B cell (primary cell): Measurements from ENCODE around the gene RBM19.

Experiments used
- EZH2 ChIP-seq: IDR thresholded peaks from 2 replicates; pipeline ENCODE4 v1.6.1; 2012; ENCODE audit warnings: borderline replicate concordance, low read depth, mild to moderate bottlenecking, moderate library complexity, low read length; ENCODE audit not compliant: insufficient read depth, poor library complexity, severe bottlenecking
- TF ChIP-seq, protein P1 (sequence below): fragments of 200-600 bp; IDR thresholded peaks from one replicate; pipeline ENCODE4 v1.8.0; 2022; ENCODE audit warnings: antibody characterized with exemption, mild to moderate bottlenecking

DNA sequence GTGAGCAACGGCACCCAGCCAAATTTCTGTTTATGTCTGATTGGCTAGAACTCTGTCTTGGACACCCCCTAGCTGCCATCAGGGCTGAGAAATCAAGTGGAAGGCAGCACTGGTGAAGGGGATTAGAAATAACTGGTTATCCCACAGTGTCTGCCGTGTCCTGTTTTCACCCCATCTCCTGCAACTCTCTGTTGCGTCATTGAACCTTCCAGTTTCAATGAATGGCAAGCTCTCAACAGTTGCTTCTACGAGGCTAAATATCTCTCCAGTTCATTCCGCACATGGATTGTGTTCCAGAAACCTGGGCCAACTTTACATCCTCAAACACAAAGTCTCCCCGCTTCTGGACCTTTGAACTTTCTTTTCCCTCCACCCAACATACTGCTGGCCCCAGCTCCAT lies 173.7 kb downstream of the RBM19 start:
- TF ChIP-seq, protein P1, sequence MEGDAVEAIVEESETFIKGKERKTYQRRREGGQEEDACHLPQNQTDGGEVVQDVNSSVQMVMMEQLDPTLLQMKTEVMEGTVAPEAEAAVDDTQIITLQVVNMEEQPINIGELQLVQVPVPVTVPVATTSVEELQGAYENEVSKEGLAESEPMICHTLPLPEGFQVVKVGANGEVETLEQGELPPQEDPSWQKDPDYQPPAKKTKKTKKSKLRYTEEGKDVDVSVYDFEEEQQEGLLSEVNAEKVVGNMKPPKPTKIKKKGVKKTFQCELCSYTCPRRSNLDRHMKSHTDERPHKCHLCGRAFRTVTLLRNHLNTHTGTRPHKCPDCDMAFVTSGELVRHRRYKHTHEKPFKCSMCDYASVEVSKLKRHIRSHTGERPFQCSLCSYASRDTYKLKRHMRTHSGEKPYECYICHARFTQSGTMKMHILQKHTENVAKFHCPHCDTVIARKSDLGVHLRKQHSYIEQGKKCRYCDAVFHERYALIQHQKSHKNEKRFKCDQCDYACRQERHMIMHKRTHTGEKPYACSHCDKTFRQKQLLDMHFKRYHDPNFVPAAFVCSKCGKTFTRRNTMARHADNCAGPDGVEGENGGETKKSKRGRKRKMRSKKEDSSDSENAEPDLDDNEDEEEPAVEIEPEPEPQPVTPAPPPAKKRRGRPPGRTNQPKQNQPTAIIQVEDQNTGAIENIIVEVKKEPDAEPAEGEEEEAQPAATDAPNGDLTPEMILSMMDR, result no peak
- TF ChIP-seq EZH2, result no peak
